K562 (cell line): ENCODE data around the gene LGSN.

Experiments
- ESRRA ChIP-seq: fragments of 450-650 bp; IDR thresholded peaks from 2 replicates; pipeline ENCODE4 v1.6.1; 2014; ENCODE audit warnings: low read depth, mild to moderate bottlenecking, moderate library complexity, borderline replicate concordance
- NCOR1 ChIP-seq: fragments of 450-650 bp; IDR thresholded peaks from 2 replicates; pipeline ENCODE4 v1.6.1; 2016; ENCODE audit warnings: mild to moderate bottlenecking, moderate library complexity
- TF ChIP-seq, protein P1 (sequence below): sonication (generic); formaldehyde crosslinking; IDR thresholded peaks from 2 replicates; pipeline ENCODE4 v1.8.0; 2022; ENCODE audit warnings: missing genetic modification reagents, mild to moderate bottlenecking, moderate library complexity, borderline replicate concordance

DNA sequence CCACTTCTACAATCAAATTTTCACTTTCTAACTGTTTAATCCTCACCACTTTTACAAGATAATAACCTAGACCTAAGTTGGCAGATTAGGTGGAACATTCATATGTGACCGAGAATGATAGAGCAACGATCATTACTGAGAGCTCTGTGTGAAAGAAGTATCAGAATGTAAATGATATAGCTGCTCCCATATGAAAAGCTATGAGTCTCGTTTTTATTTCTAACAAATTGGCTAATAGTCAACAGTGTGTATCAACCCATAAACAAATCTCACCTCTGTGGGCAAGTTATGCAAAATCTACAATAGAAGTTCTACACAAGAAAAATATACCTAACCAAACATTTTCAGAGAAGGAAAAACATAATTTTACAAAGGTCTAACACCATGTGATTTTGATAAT, 3.7 kb downstream of the LGSN start:
- TF ChIP-seq, protein P1, sequence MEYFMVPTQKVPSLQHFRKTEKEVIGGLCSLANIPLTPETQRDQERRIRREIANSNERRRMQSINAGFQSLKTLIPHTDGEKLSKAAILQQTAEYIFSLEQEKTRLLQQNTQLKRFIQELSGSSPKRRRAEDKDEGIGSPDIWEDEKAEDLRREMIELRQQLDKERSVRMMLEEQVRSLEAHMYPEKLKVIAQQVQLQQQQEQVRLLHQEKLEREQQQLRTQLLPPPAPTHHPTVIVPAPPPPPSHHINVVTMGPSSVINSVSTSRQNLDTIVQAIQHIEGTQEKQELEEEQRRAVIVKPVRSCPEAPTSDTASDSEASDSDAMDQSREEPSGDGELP (CRISPR knock-in tag), result no peak
- no peak for TF ChIP-seq ESRRA
- no peak for TF ChIP-seq NCOR1
